Upper lobe of left lung (tissue), 4 donors: Measurements from ENCODE around the gene PCBP4.

Experiments used
- CTCF ChIP-seq, 6 experiments: fragments of 450-650 bp in 4 of 6; fragments of 200-600 bp in 2 of 6; sonication (generic) in 2 of 6; IDR thresholded peaks; one replicate each; pipeline ENCODE4 v1.5.1; 2016 to 2019; ENCODE audit warnings: antibody characterized with exemption in 6 of 6
- EP300 ChIP-seq, 4 donors: sonication (generic); formaldehyde crosslinking; IDR thresholded peaks; one replicate each; pipeline ENCODE4 v1.5.1; 2017; ENCODE audit warnings: antibody characterized with exemption in 4 of 4, control low read depth in 2 of 4
- POLR2A ChIP-seq, 4 donors: fragments of 450-650 bp; IDR thresholded peaks; one replicate each; pipeline ENCODE4 v1.5.1; 2016 to 2017; ENCODE audit warnings: antibody characterized with exemption in 4 of 4, mild to moderate bottlenecking in 2 of 4
- POLR2AphosphoS5 ChIP-seq, 2 donors: sonication (generic); formaldehyde crosslinking; IDR thresholded peaks; one replicate each; pipeline ENCODE4 v1.5.1; 2017; ENCODE audit warnings: antibody characterized with exemption in 2 of 2

GRCh38 chr3:51945926-51946705 is 21.1 kb downstream of the PCBP4 start:
- TF ChIP-seq CTCF (IDR thresholded peaks at IDR 0.05): no peak
- TF ChIP-seq EP300 (IDR thresholded peaks at IDR 0.05): no peak
- no peak for TF ChIP-seq POLR2A (IDR thresholded peaks at IDR 0.05)
- TF ChIP-seq POLR2AphosphoS5 (IDR thresholded peaks at IDR 0.05): no peak
